ENCODE measurements around the gene MOGAT3.
"Not testable (repeated sequence)": the region's sequence is repeated elsewhere in the genome, so short reads cannot be mapped to it uniquely, and the experiment has no call there.

Gene MOGAT3

GRCh38 chr7:101205901-101206664, 5.2 kb upstream of the MOGAT3 start:
- in situ Hi-C loops (cut with MboI; ENCODE audit: low sequenced_read_pairs) = no loop called here

DNA sequence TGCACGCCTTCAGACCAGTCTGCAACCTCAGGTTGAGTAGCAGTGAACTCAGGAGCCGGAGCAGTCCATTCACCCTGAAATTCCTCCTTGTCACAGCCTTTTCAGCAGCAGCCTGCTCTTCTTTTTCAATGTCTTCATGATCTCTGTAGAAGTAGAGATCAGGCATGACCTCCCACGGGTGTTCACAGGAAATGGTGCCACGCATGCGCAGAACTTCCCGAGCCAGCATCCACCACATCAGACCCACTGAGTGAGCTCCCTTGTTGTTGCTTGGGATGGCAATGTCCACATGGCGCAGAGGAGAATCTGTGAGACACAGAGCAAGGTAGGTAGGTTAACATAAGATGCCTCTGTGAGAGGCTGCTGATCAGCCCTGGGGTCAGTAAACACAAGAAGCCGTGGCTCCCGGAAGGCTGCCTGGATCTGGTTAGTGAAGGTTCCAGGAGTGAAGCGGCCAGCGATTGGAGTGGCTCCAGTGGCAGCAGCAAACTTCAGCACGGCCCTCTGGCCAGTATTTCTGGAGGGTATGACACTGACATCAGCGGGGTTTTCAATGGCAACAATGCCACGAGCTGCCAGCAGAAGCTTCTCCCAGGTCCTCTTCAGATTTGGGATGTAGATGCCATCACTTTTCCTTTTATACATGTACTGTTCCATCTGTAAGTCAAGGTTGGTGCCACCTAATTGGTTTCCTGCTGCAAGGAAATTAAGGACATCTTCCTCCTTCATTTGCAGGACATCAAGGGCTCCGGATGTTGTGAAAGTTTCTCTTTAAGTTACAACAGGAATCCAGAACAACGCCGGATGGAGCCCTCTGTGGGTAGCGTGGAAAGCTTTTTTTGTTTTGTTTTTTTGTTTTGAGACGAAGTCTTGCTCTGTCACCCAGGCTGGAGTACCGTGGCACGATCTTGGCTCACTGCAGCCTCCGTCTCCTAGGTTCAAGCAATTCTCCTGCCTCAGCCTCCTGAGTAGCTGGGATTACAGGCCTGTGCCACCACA, 3.2 kb upstream of the MOGAT3 start:
- in situ Hi-C loops (cut with MboI; ENCODE audit: low sequenced_read_pairs) = not testable (repeated sequence)

DNA sequence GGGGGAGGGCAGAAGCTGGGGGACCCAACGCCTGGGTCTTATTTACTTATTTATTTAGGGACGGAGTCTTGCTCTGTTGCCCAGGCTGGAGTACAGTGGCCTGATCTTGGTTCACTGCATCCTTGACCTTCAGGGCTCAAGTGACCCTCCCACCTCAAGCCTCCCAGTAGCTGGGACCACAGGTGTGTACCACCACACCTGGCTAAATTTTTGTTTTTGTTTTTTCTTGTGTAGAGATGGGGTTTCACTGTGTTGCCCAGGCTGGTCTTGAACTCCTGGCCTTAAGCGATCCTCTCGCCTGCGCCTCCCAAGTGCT, 1.7 kb upstream of the MOGAT3 start:
- in situ Hi-C loops (cut with MboI; ENCODE audit: low sequenced_read_pairs) = no loop called here

DNA sequence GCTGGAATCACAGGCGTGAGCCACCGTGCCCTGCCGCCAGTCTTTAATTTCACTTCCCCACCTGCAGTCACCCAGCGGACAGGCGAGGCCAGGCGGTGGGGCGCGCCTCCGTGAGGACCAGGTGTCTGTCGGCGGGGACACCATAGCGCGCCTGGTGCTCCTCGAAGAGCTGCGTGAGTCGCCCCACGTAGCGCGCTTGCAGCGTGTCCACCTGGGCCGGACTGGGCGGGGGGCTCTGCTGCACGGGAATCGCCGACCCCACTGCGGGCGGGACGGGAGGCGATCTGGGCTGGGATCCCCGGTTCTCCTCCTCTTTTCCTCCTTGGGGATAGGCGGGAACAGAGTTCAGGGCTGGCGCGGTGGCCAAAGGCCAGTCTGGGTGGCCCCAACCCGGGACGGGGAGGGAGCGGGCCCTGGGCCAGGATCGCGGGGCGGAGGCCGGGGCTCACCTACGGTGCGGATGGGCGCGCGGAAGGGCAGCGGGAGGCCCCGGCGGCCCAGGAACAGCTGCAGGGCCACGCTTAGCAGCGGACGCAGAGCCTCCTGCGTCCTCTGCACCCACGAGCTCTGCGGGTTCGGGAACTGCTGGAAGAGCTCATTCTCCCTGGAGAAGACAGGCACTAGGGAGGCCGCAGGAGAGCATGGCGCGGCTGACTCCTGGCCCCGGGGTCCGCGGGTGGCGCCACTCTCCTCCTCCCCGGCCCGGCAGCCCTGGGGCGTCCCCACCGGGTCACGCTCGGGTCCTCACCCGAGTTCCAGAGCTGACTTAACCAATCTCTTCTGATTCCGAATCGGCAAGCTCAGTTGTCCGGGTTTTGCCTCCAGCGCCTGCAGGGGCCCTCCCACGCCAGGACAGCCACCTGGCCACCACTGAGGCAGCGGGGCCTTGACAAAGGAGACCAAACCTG, 1.1 kb upstream of the MOGAT3 start:
- in situ Hi-C loops (cut with MboI; ENCODE audit: low sequenced_read_pairs) = no loop called here

DNA sequence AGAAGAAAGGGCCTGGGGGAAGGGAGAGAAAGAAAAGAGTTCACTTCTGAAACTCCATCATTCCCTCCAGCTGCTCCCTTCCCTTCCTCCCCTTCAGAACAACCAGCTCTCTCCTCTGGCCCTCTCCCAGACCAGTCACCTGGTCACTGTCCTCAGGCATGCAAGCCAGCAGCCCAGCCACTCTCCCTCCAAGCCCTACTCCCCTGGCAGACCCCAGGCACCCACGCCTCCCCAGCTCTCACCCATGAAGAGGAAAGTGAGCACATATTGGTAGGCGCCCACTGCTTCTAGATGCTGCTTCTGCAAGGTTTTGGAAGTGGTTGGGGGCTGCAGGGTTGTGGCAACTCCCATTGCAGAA, 353 bp downstream of the MOGAT3 start:
- in situ Hi-C loops (cut with MboI; ENCODE audit: low sequenced_read_pairs) = no loop called here

GRCh38 chr7:101199522-101199921, 1.3 kb downstream of the MOGAT3 start:
- in situ Hi-C loops (cut with MboI; ENCODE audit: low sequenced_read_pairs) = not testable (repeated sequence)

- in situ Hi-C loops (cut with MboI; ENCODE audit: low sequenced_read_pairs) = no loop called here
These were observed 2.4 kb downstream of the MOGAT3 start for GRCh38 chr7:101198476-101198875.

DNA sequence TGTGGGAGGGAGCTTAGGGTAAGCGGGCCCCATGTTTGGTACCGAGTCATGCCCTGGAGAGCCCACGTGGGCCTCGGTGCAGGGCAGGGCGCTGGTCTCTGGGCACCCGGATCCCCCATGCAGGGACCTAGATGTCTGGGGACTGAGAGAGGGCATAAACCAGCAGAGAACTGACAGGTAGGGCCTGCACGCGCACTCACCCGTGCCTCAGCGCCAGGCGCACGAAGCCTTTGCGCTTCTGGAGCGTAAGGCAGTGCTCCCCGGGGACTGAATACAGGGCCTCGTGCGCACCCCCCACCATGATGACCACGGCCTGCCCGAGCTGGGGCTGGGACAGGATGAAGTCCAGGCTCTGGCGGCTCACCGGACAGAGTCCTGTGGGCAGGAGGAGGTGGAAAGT, 2.8 kb downstream of the MOGAT3 start:
- in situ Hi-C loops (cut with MboI; ENCODE audit: low sequenced_read_pairs) = no loop called here

GRCh38 chr7:101195884-101196283, 5.0 kb downstream of the MOGAT3 start:
- in situ Hi-C loops (cut with MboI; ENCODE audit: low sequenced_read_pairs) = no loop called here

DNA sequence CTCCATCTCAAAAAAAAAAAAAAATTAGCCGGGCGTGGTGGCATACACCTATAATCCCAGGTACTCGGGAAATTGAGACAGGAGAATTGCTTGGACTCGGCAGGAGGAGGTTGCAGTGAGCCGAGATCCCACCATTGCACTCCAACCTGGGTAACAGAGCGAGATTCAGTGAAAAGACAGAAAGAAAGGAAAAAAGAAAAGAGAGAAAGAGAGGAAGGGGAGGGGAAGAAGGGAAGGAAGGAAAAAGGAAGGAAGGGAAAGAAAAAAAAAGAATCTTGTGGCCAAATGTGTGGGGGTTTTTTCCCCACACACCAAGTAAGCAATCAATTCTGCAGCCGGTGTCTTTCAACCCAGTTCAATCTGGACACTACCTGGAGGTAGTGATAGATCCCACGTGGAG, 11.7 kb downstream of the MOGAT3 start:
- in situ Hi-C loops (cut with MboI; ENCODE audit: low sequenced_read_pairs) = no loop called here

DNA sequence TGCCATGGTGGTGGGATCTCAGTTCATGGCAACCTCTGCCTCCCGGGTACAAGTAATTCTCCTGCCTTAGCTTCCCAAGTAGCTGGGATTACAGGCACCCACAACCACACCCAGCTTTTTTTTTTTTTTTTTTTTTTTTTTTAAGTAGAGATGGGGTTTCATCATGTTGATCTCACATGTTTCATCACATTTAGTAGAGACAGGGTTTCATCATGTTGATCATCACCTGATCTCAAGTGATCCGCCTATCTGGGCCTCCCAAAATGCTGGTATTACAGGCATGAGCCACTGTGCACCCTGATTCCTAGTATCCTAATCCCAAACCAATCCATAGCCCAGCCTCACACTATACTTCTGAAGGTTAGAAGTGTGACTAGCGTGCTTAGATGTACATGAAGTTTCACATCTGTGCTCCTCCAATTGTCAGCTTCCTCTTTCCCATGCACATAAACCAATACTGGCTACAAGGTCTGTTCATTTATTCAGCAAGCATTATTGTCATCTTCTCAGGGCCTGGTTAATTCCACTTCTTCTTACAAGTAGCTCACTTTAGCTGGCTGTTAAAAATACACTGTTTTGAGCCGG, 13.9 kb downstream of the MOGAT3 start:
- in situ Hi-C loops (cut with MboI; ENCODE audit: low sequenced_read_pairs) = no loop called here

DNA sequence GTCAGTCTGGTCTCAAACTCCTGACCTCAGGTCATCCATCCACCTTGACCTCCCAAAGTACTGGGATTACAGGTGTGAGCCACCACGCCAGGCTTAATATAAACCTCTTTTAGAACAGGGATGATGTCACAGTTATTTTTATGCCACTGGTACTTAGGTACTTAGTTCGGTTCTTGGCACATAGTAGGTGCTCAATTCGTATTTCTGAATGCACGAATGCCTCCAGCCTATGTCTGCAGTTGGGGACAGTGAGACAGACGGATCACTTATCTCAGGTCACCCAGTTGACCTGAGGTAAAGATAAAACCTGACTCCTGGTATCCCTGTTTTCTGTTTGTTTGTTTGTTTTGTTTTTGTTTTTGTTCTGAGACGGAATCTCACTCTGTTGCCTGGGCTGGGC, 14.6 kb downstream of the MOGAT3 start:
- in situ Hi-C loops (cut with MboI; ENCODE audit: low sequenced_read_pairs) = no loop called here

DNA sequence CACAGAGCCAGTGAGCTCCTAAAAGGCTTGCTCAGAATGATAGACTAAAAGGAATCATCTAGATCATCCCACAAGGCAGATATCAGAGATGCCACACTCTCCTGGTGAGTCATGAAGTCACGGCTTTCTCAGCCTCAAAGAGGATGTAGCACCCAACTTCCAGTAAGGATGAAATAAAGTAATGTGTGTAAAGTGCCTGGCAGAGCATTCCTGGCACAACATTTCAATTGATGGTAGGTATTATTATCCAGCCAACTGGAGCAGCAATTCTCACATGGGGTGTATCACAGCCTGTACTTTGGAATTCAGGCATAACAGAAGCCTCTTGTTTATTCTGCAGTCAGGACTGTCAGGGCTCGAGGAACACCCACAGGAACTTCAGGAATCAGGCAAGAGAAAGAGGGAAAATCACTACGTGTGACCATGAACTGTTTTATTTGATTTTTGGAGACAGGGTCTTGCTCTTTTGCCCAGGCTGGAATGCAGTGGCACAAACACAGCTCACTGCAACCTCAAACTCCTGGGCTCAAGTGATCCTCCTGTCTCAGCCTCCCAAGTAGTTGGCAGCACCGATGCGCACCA, 15.5 kb downstream of the MOGAT3 start:
- in situ Hi-C loops (cut with MboI; ENCODE audit: low sequenced_read_pairs) = no loop called here

GRCh38 chr7:101180130-101180755, 20.6 kb downstream of the MOGAT3 start, which contains the start of gene NAT16:
Gene NAT16 (minus strand): TSS chr7:101180293. CDS start chr7:101174807, 5,486 bp downstream.
- in situ Hi-C loops (cut with MboI; ENCODE audit: low sequenced_read_pairs) = no loop called here

GRCh38 chr7:101179713-101180112, 21.1 kb downstream of the MOGAT3 start:
- in situ Hi-C loops (cut with MboI; ENCODE audit: low sequenced_read_pairs) = no loop called here

GRCh38 chr7:101179117-101179516, 21.7 kb downstream of the MOGAT3 start:
- in situ Hi-C loops (cut with MboI; ENCODE audit: low sequenced_read_pairs) = no loop called here

DNA sequence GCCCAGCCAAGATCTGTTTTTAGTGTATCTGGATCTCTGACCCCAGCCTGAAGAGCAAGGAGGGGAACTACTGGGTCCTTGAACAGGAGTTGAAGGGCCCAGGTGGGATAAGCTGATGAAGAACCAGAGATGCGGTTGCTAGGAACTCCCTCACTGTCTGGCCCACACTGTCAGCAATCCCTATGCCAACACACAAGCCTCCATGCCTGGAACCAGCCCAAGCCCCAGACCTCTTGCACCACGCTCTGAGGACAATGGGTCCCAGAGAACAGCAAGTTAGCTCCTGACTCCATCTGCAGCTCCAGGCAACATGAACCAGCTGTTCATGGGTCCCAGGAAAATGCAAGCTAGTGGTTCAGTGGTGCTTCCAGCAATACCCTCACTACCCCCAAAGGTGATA, 23.2 kb downstream of the MOGAT3 start:
- in situ Hi-C loops (cut with MboI; ENCODE audit: low sequenced_read_pairs) = no loop called here

DNA sequence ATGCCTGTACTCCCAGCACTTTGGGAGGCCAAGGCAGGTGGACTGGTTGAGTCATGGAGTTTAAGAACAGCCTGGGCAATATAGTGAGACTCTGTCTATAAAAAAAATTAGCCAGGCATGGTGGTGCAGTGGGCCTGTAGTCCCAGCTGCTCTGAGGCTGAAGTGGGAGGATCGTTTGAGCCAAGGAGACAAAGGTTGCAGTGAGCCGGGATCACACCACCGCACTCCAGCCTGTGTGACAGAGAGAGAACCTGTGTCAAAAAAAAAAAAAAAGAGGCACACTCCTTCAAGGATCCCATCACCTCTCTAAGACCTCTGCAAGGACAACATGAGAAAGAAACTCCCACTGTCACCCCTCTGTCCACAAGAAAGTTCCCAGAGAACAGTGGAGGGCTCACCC, 25.2 kb downstream of the MOGAT3 start:
- in situ Hi-C loops (cut with MboI; ENCODE audit: low sequenced_read_pairs) = no loop called here

- in situ Hi-C loops (cut with MboI; ENCODE audit: low sequenced_read_pairs) = no loop called here
These were observed 26.4 kb downstream of the MOGAT3 start for GRCh38 chr7:101174322-101174854.

Measured in HL-60/S4 treated with retinoic acid at 250 ng/mL for 4 days and 3 days (cell line).